Chondrocyte (in vitro differentiated cells): ENCODE measurements around the gene TBC1D16. TPM values are rescaled to one million over a fixed set of nuclear protein-coding genes. Genes with fewer than 3 reads are reported as not detected.
"Not testable (repeated sequence)": the region's sequence is repeated elsewhere in the genome, so short reads cannot be mapped to it uniquely, and the experiment has no call there.

Experiments used
- DNase-seq: peaks from one replicate; pipeline ENCODE4 v3.0.0; 2021; ENCODE audit warnings: mixed read lengths, low spot score
- H3K27ac Mint-ChIP-seq: one replicate; pipeline ENCODE4 v1.8.0; 2021; ENCODE audit warnings: mild to moderate bottlenecking, moderate library complexity, mixed read lengths; ENCODE audit not compliant: unreplicated experiment
- H3K27me3 Mint-ChIP-seq: 2 replicates; pipeline ENCODE4 v1.8.0; 2021; ENCODE audit warnings: low read depth, mixed read lengths
- H3K36me3 Mint-ChIP-seq: 2 replicates; pipeline ENCODE4 v1.8.0; 2021; ENCODE audit warnings: low read depth, mixed read lengths
- H3K4me1 Mint-ChIP-seq: 2 replicates; pipeline ENCODE4 v1.8.0; 2021; ENCODE audit warnings: low read depth, mild to moderate bottlenecking, mixed read lengths
- H3K4me3 Mint-ChIP-seq: one replicate; pipeline ENCODE4 v1.8.0; 2021; ENCODE audit warnings: mild to moderate bottlenecking, moderate library complexity, mixed read lengths; ENCODE audit not compliant: unreplicated experiment
- H3K9me3 Mint-ChIP-seq: 2 replicates; pipeline ENCODE4 v1.8.0; 2021; ENCODE audit warnings: low read depth, mixed read lengths
- total RNA-seq: library from RNA; stranded (reverse); gene quantifications from 3 replicates; pipeline ENCODE4 v1.2.1, GENCODE V29; 2021
- TF ChIP-seq, protein P1 (sequence below): fragments of 200-600 bp; sonication (generic); IDR thresholded peaks from 2 replicates; pipeline ENCODE4 v1.5.0; 2021; ENCODE audit warnings: antibody characterized with exemption, mild to moderate bottlenecking, moderate library complexity

Gene TBC1D16
- total RNA-seq, 1 donor from 2014 or later = 51.4 TPM

DNA sequence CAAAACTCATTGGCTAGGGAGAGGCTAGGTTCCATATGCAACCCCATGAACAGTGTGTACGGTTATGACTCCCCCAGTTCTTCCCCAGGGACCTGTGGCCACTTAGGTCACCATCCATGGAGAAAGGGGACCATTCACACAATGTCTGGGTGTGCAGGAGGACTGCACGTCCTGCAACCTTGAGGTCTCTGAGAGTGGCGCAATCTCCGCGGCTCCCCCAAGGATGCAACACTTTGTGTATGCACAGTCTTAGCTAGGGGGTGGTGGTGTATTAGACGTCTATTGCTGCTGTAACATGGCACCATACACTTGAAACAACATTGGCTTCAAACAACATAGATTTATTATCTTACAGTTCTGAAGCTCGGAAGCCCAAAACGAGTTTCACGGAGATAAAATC lies 130.8 kb downstream of the TBC1D16 start:
- TF ChIP-seq, protein P1, sequence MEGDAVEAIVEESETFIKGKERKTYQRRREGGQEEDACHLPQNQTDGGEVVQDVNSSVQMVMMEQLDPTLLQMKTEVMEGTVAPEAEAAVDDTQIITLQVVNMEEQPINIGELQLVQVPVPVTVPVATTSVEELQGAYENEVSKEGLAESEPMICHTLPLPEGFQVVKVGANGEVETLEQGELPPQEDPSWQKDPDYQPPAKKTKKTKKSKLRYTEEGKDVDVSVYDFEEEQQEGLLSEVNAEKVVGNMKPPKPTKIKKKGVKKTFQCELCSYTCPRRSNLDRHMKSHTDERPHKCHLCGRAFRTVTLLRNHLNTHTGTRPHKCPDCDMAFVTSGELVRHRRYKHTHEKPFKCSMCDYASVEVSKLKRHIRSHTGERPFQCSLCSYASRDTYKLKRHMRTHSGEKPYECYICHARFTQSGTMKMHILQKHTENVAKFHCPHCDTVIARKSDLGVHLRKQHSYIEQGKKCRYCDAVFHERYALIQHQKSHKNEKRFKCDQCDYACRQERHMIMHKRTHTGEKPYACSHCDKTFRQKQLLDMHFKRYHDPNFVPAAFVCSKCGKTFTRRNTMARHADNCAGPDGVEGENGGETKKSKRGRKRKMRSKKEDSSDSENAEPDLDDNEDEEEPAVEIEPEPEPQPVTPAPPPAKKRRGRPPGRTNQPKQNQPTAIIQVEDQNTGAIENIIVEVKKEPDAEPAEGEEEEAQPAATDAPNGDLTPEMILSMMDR = no peak
- Mint-ChIP-seq H3K4me1 (peaks cover 6% of the 10 kb centered on the region), H3K36me3 (no peaks in the 10 kb centered on the region), H3K9me3 (no peaks in the 10 kb centered on the region), H3K27me3 (peaks cover 25% of the 10 kb centered on the region), H3K4me3 (no peak overlapping the region), H3K27ac (no peak overlapping the region)
- DNase-seq = no peak

DNA sequence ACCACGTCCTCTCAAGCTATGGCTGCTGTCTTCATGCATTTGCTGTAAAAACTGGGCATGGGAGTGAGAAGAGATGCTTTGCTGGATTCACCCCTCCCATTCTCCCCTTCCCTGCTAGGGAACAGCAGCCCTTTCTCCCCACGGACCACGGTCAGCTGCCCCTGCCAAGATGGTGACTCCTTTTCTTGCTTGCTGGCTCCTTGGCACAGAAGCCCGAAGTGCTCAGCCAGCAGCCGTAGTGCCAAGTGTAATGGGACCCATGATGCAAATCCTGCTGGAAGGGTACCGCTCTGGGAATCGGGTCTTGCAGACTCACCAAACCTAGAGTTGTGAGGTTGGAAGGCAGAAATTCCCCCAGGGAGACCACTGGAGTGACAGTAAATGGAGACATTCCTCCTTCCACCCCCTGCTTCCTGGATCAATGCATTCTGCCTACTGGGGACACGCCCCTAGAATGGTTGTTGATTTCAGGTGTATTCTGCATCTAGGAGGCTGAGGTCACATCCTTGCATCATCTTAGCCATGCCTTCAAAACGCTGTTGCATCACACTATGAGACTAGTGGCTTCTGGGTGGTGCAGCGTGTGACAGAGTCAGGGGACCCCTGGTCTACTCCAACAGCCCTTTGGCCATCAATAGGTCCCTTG lies 133.4 kb downstream of the TBC1D16 start:
- no peaks in the 10 kb centered on the region for H3K4me1 Mint-ChIP-seq
- H3K9me3 Mint-ChIP-seq = peaks cover 9% of the 10 kb centered on the region
- peaks cover 31% of the 10 kb centered on the region for H3K27me3 Mint-ChIP-seq
- TF ChIP-seq, protein P1 = no peak
- no peak overlapping the region for H3K4me3 Mint-ChIP-seq
- no peak overlapping the region for H3K27ac Mint-ChIP-seq
- DNase-seq = no peak
- H3K36me3 Mint-ChIP-seq = peaks cover 8% of the 10 kb centered on the region

DNA sequence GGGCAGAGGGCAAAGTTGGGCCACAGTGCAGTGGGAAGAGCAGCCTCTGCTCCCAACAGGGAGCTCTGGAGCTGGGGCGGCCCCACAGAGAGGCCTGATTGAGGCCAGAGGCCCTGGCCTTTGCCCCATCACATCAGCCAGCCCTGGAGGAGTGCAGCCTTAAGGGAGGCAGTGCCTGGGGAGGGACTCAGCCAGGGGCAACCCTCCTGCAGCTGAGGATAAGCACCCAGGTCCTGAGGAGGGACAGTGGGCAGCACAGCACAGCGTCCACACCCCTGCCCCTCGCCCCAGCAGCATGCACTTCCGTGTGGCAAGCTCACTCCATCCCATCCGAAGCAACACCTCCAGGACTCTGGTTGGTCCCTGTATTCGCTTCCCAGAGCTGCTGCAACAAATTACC lies 134.5 kb downstream of the TBC1D16 start:
- DNase-seq = no peak
- H3K27me3 Mint-ChIP-seq = peaks cover 35% of the 10 kb centered on the region
- no peak overlapping the region for H3K4me3 Mint-ChIP-seq
- no peaks in the 10 kb centered on the region for H3K4me1 Mint-ChIP-seq
- no peak overlapping the region for H3K27ac Mint-ChIP-seq
- H3K36me3 Mint-ChIP-seq = peaks cover 8% of the 10 kb centered on the region
- H3K9me3 Mint-ChIP-seq = peaks cover 9% of the 10 kb centered on the region
- TF ChIP-seq, protein P1 = no peak

DNA sequence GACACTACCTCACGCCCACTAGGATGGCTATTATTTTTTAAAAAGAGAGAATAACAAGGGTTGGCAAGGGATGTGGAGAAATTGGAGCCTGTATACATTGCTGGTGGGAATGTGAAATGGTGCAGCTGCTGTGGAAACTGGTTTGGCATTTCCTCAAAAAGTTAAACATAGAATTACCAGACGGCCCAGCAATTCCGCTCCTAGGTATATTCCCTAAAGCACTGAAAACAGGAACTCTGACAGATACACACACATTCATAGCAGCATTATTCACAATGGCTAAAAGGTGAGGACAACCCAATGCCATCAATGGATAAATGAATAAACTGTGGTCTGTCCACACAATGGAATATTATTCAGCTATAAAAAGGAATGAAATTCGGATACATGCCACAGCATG lies 136.1 kb downstream of the TBC1D16 start:
- Mint-ChIP-seq H3K4me1 (no peaks in the 10 kb centered on the region), H3K9me3 (peaks cover 9% of the 10 kb centered on the region), H3K27ac (no peak overlapping the region), H3K36me3 (peaks cover 8% of the 10 kb centered on the region), H3K27me3 (peaks cover 35% of the 10 kb centered on the region), H3K4me3 (no peak overlapping the region)
- TF ChIP-seq, protein P1 = no peak
- DNase-seq = no peak

DNA sequence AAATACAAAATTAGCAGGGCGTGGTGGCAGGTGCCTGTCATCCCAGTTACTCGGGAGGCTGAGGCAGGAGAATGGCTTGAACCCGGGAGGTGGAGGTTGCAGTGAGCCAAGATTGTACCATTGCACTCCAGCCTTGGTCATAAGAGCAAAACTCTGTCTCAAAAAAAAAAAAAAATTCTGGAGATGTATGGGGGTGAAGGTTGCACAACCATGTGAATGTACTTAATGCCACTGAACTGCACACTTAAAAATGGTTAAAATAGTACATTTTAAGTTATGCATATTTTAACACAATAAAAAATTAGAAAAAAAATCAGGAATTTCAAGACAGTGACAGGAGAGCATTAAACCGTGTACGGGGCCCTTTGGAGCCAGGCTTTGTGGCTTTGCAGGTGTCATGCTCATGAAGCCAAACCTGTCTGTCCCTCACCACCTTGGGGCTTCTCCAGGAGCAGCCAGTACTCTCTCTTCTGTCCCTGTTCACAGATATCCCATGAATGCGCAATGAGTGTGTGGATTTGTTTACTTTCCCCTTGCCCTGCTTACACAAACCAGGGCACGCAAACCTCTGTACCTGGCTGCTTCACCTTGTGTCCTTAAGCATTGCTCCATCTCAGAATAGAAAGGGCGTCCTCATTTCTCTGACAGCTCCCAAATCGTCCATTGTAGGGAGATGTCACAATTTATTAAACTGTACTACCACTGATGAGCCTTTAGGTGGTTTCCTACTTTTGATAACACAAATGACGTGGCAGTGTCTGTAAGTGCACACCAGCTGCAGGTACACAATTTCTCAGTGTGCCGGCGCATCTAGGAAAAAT lies 138.2 kb downstream of the TBC1D16 start:
- Mint-ChIP-seq H3K9me3 (peaks cover 9% of the 10 kb centered on the region), H3K27me3 (peaks cover 32% of the 10 kb centered on the region), H3K36me3 (peaks cover 8% of the 10 kb centered on the region), H3K27ac (no peak overlapping the region), H3K4me3 (no peak overlapping the region), H3K4me1 (no peaks in the 10 kb centered on the region)
- no peak for DNase-seq
- TF ChIP-seq, protein P1 = no peak

DNA sequence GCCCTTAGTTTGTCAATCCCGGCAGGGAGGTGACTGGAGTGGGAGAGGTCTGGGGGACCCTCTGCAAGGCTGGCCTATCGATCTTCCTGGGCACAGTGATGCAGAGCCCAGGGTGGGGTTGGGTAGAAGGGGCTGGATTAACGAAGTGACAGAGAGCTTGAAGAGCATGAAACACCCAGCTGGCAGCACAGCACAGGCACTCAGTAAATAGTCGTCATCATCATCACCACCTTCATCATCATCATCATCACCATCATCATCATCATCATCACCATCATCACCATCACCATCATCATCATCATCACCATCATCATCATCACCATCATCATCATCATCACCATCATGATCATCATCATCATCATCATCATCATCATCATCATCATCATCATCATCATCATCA lies 142.2 kb downstream of the TBC1D16 start:
- peaks cover 35% of the 10 kb centered on the region for H3K27me3 Mint-ChIP-seq
- not testable (repeated sequence) for H3K9me3 Mint-ChIP-seq, H3K27ac Mint-ChIP-seq, H3K36me3 Mint-ChIP-seq, H3K4me1 Mint-ChIP-seq, H3K4me3 Mint-ChIP-seq, DNase-seq
